HG03575 (cell line): ENCODE measurements around the gene TATDN2.
"Not testable (repeated sequence)": the region's sequence is repeated elsewhere in the genome, so short reads cannot be mapped to it uniquely, and the experiment has no call there.

ENCODE experiments used
- ATAC-seq: cut with Tn5 transposase; IDR thresholded peaks from one replicate; pipeline ENCODE4 v1.9.1; 2021; ENCODE audit not compliant: unreplicated experiment, insufficient number of reproducible peaks, low FRiP score; ENCODE audit errors: extremely low read depth

The TATDN2 gene

DNA sequence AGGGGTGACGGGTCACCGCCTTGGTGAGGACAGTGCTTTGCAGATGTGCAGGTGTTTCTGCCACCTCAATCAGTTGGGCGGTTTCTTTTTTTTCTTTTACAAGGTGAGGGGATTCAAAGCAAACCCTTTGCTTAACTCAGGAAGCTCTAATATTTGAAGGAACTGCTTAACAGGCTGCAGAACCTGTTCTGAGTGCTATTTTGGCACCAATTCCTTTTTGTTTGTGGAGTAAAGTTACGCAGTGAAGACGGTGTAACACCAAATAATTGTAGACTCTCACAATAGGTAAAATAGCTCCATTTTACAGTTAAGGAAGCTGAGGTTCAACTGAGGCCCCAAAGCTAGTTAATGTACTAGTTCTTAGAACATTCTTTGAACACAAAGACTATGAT lies 37.9 kb downstream of the TATDN2 start:
- ATAC-seq, result no peak

DNA sequence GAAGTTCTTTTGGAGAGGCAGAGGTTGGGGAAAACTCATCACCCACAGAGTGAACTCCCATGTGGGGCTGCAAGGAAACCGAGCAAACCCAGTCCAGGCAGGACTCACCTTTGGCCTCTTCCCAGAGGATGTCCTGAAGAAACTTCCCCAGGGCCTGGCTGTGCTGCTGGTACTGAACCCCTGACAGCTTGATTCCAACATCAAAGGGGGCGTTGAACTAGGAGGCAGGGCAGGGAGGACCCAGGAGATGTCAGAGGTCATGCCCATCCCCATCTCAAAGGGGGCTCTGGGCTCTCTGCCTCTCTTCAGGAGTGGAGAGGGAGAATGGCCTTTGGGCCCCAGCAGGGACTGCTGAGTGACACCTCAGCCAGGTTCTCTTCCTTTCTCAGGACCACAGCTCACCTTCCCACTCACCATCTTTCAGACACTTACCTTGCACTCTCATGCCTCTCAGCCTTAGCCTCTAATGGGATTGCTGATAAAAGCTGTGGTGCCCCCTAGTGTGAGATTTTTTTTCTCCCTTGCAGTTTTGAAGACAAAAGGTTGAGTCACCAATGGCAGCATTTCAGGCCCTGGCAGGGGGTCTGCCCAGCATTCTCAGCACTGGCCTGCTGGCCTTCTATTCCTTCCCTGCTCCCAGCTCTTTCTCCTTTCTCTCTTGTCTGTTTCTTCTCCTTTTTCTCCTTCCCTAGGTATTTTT lies 38.5 kb downstream of the TATDN2 start:
- no peak for ATAC-seq

DNA sequence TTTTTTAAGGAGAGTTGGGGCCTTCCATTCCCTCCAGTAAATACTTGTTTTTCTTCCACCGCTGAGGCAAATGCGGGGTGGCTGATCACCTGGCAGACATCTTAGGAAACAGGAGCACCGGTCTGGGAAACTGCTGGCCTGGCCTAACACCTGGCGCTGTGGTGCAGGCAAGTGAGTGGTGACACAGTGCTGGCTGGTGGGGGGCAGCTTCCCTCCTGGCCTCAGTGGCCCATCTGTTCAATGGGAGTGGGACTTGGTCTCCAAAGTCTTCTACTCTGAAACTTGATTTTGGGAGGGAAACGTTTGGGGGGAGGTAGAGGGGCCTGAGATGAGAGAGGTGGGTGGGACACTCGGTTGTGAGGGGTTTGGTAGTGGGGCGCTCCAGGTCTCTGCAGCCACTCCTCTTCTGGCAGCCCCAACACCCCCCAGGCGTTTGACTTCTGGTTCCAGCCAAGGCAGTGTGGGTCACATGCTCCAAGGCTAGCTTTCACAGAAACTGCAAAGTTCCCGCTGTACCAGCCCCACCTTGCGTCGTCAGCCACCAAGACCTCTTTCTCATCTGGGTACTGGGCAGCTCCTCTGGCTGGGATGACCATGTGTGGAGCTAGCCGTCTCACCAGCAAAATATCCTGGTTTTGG lies 39.8 kb downstream of the TATDN2 start:
- no peak for ATAC-seq

DNA sequence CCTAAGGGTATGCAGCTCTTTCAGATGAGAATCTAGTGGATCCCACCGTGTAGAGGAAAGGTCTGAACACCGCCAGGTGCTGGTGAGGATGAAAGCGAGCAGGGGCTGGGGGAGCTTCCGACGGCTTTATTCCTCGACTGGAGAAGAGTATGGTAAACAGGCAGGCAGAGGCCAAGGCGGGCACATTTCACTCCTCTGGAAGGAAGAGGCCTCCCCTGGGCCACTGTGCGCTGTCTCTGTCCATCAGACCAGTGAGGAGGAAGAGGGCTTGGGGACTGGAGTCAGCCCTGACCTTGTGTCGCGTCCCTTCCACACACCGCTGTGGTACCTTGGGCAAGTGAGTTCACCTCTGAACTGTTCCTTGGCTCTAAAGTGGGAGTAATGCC lies 40.3 kb downstream of the TATDN2 start:
- no peak for ATAC-seq

DNA sequence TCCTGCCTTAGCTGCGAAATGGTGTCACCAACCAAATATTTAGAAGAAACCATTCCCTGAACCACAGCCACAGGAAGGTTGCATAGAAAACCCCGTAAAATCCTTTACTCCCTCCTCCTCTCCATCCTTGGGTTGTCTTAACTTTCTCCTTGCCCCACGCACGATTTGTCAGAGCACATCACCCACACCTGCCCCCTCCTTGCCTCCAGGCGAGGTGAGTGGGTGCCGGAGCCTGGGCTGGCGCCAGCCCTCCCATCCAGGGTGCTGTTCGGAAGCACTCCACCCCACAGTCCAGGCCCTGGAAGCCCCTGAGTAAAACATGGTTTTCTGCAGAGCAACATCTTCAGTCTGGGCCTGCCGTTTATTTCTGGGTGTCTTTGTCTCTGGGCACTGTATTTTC lies 40.8 kb downstream of the TATDN2 start:
- no peak for ATAC-seq

DNA sequence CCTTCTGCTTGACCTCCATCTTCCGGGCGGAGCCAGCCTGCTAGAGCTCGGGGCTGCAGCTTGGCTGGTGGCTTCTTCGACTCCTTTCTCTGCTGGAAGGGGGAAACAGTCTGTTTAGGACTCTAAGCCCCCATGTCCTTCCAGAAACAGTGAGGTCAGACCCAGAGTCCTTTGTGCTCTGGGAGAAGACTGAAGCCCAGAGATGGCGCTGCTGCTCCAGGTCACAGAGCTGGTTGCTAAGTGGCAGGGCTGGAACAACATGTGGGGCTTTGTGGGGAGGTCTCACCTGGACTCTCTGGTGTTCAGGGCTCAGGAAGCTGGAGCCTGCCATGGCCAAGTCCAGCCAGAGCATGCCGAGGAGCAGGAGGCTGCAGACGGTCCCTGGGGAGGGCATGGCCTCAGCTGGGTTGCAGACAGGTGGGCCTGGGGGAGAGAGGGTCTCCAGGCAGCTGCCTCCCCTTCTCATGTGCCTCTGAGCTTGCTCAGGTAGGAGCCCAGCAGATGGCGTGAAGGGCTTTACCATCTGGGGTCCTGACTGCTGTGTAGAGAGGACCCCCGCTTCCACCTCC lies 41.6 kb downstream of the TATDN2 start:
- ATAC-seq, result no peak

DNA sequence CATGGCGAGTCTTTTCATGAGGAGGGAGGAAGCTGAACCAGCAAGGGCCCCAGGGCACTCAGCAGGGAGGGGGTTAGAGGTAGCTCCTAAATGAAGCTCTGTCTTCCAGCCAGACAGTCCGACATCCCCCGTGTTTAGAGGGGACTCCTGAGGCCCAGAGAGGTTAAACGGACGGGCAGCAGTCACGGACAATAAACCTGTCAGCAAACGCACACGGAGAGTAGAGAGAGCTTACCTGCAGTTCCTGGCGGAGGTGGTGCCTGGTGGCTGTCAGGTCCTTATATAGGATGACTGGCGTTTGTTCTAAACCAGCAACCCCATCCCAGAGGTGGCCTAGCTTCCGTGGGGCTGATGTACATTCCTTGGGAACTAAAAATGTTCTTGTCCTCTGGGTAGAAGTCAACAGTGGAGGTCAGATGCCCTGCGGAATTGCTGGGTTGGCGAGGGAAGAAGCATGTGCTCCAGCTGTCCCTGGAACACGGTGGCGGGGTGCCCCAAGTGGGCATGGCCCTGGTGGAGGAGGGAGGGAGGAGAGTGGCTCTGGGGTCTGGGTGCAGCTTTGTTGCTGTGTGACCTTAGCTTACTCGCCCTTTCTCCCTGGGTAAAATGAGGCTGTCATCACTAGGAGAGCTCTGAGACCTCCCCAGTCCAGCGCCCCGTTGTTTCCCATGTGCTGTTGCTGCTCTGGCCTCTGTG lies 42.4 kb downstream of the TATDN2 start:
- no peak for ATAC-seq

DNA sequence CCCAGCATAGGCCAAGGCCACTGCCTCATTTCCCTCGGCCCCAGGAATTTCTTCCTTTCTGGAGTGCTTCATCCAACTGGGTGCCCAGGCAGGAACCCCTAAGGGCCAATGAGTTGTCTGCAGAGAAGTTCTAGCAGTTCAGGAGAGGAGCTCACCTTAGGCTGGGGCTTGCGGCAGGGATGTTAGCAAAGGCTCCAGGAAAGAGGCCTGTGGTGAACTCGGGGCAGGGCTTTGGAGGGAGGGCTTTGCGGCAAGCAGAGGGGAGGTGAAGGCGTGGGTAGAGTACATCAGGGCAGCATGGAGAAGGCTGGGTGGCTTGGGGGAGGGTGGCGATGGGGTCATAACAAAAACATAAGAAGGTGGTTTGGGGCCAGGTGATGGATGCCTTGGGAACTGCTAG lies 43.4 kb downstream of the TATDN2 start:
- no peak for ATAC-seq

DNA sequence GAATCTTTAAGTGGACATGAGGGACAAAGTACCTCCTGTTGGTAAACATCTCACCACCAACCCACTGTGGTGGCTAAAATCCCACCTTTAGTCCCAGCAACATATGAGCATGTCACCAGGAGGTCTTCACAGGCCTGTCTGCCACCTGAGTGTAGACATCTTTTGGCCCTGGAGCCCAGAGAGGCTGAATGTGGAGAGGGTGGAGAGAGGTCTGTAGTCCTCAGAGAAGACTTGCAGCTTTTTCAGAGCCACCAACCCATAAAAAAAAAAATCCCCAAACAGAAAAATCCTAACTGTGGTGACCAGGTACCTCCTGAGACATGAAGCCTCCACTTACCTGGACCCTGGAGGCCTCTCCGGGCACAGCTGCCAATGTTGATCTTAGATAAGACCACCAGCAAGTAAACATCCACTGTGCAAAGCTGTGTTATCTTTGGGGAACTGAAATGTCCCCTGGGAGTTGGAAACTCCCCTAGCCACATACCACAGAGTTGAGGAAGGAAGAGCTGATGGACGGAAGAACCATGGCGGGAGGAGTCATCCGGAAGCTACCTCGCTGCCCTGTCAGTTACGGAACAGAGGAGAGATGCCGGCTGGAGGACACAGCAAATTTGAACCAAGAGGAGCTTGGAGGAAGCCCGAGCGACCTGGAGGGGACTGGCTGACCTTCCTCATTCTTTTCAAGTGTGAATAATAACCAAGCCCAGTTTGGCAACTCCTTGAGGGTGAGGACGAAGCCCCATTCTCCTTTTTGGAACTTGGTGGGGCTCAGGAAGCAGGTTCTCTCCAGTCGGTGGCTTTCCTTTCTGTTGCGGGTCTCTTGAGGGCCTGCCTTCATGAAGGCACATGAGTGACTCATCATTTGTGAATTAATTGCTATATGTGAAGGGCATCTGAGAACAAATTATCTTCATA lies 44.5 kb downstream of the TATDN2 start, which contains the start of gene GHRL:
Gene GHRL, minus strand, starts transcription at position 443 of the 915 bp plus-strand sequence. CDS start 2,767 bp downstream, outside the sequence.
- ATAC-seq, result peak; percentile 39

DNA sequence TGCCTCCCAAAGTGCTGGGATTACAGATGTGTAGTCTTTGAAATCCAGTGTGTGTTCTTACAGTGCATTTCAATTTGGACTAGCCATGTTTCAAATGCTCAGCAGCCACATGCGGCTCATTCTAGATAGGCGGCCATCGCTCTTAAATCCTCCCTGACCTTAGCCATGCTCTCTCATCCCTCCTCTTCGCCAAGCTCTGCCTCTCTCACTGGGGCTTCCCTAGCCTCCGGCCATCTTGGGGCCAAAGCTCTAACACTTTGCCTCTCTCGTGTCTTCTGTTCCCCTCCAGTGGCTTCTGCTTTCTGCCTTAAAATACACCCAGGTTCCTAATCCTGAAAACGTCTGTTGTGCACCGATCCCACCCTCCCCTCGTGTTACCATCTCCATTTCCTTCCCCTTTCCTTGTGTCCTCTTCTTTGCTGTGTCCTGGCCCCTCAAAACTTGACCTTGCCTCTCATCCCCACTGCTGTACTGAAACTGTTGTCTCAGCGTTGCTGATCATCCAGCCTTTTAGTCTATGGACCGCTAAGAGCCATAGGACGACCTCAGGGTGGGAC lies 45.8 kb downstream of the TATDN2 start:
- no peak for ATAC-seq

DNA sequence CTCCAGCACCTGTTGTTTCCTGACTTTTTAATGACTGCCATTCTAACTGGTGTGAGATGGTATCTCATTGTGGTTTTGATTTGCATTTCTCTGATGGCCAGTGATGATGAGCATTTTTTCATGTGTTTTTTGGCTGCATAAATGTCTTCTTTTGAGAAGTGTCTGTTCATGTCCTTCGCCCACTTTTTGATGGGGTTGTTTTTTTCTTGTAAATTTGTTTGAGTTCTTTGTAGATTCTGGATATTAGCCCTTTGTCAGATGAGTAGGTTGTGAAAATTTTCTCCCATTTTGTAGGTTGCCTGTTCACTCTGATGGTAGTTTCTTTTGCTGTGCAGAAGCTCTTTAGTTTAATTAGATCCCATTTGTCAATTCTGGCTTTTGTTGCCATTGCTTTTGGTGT lies 49.8 kb downstream of the TATDN2 start:
- not testable (repeated sequence) for ATAC-seq

DNA sequence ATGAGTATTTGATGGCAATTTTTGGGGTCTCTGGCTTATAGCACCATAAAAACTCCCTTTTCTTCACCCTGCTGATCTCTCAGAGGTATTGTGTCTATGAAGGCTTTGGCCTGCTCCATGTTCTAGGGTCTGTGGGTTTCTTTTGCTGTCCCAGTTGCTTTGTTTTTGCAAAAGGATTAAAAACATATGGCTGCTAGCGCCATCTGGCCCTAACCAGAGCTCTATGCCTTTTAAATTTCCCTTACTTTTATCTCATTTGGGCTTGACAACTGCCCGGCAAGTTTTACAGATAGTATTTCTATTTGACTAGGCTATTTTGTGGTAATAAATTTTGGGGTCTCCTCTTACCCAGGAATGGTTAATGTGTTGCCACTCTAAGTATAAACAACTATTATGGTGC lies 50.9 kb downstream of the TATDN2 start:
- ATAC-seq, result no peak

DNA sequence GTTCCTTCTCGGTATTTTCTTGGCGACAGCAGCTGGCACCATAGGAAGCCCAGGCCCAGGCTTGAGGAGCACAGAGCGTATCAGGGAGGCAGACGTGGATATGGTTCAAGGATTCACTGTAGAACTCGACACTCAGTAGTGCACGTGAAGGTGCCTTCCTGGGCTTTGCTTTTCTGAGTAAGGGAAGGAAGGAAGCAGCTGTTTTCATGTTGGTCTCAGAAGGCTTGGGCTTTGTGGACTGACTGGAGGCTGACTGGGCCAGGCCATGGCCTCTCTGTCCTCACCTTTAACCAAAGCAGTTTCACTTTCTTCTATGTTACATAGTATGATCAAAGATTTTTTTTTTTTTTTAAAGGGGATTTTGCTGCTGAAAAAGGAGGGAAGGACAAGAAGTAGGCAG lies 51.4 kb downstream of the TATDN2 start:
- no peak for ATAC-seq

DNA sequence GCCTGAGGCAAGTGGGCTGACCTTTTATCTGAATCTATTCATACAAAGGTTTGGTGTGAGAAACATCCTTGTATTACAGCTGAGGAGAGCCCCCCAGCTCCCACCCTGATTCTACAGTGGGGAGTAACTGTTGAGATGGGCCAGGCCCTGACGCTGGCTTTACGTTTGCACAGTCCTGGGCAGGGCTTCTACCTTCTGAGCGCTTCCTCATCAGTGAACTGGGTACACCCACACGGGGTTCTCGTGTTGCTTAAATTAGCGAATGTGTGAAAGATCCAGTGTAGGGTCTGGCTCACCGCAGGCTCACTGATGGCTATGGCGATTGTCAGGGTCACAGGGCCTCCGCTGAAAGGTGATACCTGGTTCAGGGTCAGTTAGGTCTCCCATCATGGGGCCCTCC lies 51.8 kb downstream of the TATDN2 start:
- no peak for ATAC-seq

DNA sequence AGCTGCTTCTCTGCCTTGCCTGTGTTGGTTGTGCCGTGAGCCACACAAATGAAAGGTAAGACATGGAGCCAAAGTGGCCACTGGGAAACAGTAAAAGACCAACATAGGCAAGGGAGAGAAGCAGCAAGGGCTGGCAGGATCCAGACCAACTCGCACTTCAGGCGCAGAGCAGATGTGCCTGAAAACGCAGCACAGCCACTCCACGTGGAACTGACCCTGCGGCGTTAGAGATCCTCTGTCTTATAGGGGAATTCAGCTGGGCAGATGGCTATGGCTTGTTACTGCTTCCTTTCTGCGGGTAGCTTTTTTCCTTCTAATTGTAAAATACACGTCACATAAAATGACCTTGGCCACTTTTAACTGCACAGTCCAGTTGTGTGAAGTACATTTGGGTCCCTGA lies 54.8 kb downstream of the TATDN2 start:
- no peak for ATAC-seq

DNA sequence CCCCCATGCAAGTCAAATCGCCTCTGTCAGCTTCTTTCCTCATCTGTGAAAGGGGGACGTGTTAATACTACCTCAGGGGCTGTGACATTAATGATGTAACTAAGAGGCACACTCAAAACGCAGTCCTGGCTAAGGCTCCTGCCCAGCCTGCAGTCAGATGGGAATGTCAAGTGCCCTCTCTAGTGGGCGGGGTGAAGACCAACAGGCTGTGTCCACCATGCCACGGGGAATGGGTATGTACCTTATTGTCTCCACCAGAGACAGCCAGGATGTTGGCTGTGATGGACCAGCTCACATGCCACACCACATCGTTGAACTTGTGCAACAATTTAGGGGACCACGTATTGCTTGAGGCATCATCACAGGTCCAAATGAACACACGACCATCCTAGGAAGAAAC lies 55.5 kb downstream of the TATDN2 start:
- no peak for ATAC-seq

DNA sequence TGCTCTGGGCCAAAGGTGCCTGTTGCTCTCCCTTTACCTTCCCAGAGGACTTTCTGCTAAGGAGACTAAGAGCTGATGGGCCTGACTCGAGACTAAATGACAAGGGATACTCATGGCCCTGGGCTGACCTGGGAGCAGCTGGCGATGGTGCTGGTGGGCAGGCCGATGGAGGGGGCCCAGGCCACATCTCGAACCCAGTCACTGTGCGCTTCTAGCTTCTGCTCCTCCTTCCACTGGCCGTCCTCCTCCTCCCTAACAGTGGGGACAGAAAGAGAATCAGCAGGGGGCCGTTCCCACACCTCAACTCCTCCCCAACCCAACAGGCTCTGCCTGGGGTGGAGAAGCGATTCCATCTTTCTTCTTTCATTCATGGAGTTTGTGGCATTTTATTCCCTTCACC lies 56.6 kb downstream of the TATDN2 start:
- no peak for ATAC-seq

DNA sequence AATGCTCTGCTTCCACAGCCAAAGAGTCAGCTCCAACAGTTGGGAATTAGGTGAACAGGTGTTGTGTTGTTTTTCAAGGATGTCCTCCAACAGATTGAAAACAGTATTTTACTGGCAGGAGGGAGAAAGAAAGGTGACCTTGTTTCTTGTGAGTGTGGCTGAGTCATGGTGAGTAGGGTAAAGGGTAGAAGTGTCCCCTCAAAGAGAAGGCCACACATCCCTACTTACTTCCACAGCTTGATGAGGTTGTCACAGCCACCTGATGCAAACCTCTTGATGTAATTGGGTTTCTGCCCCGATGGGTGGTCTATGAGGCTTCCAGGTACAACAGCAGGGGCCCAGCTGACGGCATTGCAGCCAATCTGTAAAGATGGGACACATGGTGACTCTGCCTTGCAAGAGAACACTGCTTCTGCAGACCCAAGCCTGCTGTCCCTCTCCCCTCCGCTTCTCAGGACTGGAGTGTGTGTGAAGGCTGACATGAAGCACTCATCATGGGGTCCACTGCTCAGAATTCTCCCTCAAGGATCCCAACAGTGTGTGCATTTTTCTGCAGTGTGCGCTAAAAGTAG lies 57.2 kb downstream of the TATDN2 start:
- ATAC-seq, result no peak
